GM12878 (cell line): ENCODE results near the gene SPRYD7. TPM values are rescaled to one million over a fixed set of nuclear protein-coding genes. Genes with fewer than 3 reads are reported as not detected.

Experiments
- ATAC-seq: fragments of 200-7000 bp; cut with Tn5 transposase; 3 replicates; pipeline ENCODE4 v1.9.1; 2020; ENCODE audit warnings: mild to moderate bottlenecking, moderate library complexity
- BruUV-seq: library from RNA; stranded (reverse); fragments of 400-500 nt; replicated peaks from 2 replicates; lab custom pipeline; 2021; lab: Mats Ljungman, UMichigan
- CTCF ChIA-PET: fragments of 300-600 bp; sonication (Branson Sonifier 250); formaldehyde crosslinking; extraction: SDS; loops from one replicate; lab custom pipeline; 2021; ENCODE audit warnings: inconsistent platforms; lab: Yijun Ruan, JAX
- POLR2A ChIA-PET: fragments of 350-600 bp; formaldehyde crosslinking; extraction: SDS; loops from one replicate; lab custom pipeline; 2021; ENCODE audit warnings: inconsistent platforms; lab: Charles Lee
- RAD21 ChIA-PET: fragments of 300-600 bp; sonication (Branson Sonifier 250); formaldehyde crosslinking; loops from one replicate; lab custom pipeline; 2023; ENCODE audit warnings: antibody characterized with exemption; ENCODE audit not compliant: unreplicated experiment; lab: Charles Lee
- SMC1A ChIA-PET: fragments of 300-600 bp; sonication (Branson Sonifier 250); formaldehyde crosslinking; loops from one replicate; lab custom pipeline; 2023; ENCODE audit not compliant: unreplicated experiment, uncharacterized antibody; lab: Charles Lee
- DNase-seq: peaks from one replicate; pipeline ENCODE4 v3.0.0-alpha.2; 2011; ENCODE audit warnings: low read depth, low spot score
- FAIRE-seq: peaks from 3 replicates; lab custom pipeline; 2011; peaks lifted over from hg19 to GRCh38; lab: Jason Lieb, UNC
- H2AFZ ChIP-seq: 2 replicates; pipeline ENCODE4 v1.6.0; 2011; ENCODE audit warnings: low read depth, low read length, control low read depth; ENCODE audit not compliant: control insufficient read depth
- H3K27ac ChIP-seq: 2 replicates; pipeline ENCODE4 v1.5.1; 2011; ENCODE audit warnings: control low read depth; ENCODE audit not compliant: control insufficient read depth, insufficient read depth
- H3K27me3 ChIP-seq, 2 experiments: replicated peaks in 1 of 2; 2 replicates each; pipeline versions ENCODE4 v1.6.0 to v1.6.1; 2011; ENCODE audit warnings: low read length in 1 of 2; ENCODE audit not compliant: control insufficient read depth in 2 of 2, insufficient read depth in 2 of 2
- H3K36me3 ChIP-seq, 2 experiments: 2 replicates each; pipeline ENCODE4 v1.5.1; 2011; ENCODE audit warnings: low read length in 1 of 2; ENCODE audit not compliant: control insufficient read depth in 2 of 2, insufficient read depth in 2 of 2
- H3K4me1 ChIP-seq: 2 replicates; pipeline ENCODE4 v1.6.1; 2011; ENCODE audit warnings: mild to moderate bottlenecking, low read length, moderate library complexity, mixed read lengths; ENCODE audit not compliant: control insufficient read depth, insufficient read depth
- H3K4me2 ChIP-seq: 2 replicates; pipeline ENCODE4 v1.6.0; 2011; ENCODE audit warnings: control low read depth; ENCODE audit not compliant: control insufficient read depth, insufficient read depth
- H3K4me3 ChIP-seq: fragments of 200-600 bp; sonication (generic); 2 replicates; pipeline ENCODE4 v1.5.1; 2016
- H3K79me2 ChIP-seq: 2 replicates; pipeline ENCODE4 v1.6.0; 2011; ENCODE audit warnings: low read length; ENCODE audit not compliant: control insufficient read depth, insufficient read depth
- H3K9ac ChIP-seq: 2 replicates; pipeline ENCODE4 v1.8.0; 2011; ENCODE audit warnings: low read length, control low read depth, mixed read lengths; ENCODE audit not compliant: control insufficient read depth, insufficient read depth
- H3K9me3 ChIP-seq: replicated peaks from 3 replicates; pipeline ENCODE4 v1.5.1; 2011; ENCODE audit warnings: mild to moderate bottlenecking, low read length; ENCODE audit not compliant: control insufficient read depth, insufficient read depth
- H4K20me1 ChIP-seq: 2 replicates; pipeline ENCODE4 v1.6.0; 2011; ENCODE audit not compliant: control insufficient read depth, insufficient read depth
- CHD2 ChIP-seq: IDR thresholded peaks from 2 replicates; pipeline ENCODE4 v1.6.1; 2011; ENCODE audit warnings: low read depth, low read length, improper control_type of control experiment, borderline replicate concordance
- ESRRA ChIP-seq: IDR thresholded peaks from 2 replicates; pipeline ENCODE4 v1.6.1; 2012; ENCODE audit warnings: mild to moderate bottlenecking, low read length, improper control_type of control experiment
- EZH2 ChIP-seq: IDR thresholded peaks from 2 replicates; pipeline ENCODE4 v1.6.1; 2012; ENCODE audit warnings: low read depth, mild to moderate bottlenecking, control low read depth, inconsistent platforms, low read length, borderline replicate concordance; ENCODE audit not compliant: control insufficient read depth
- FOS ChIP-seq: IDR thresholded peaks from 3 replicates; pipeline ENCODE4 v1.6.1; 2011; ENCODE audit warnings: borderline replicate concordance; ENCODE audit not compliant: insufficient read length; ENCODE audit errors: extremely low read depth
- GATAD2B ChIP-seq: fragments of 450-650 bp; conservative IDR thresholded peaks from 2 replicates; pipeline ENCODE4 v1.6.1; 2017; ENCODE audit warnings: low read depth, mild to moderate bottlenecking, moderate library complexity
- HDAC2 ChIP-seq: fragments of 200-600 bp; sonication (generic); IDR thresholded peaks from 2 replicates; pipeline ENCODE4 v1.6.1; 2017
- MLLT1 ChIP-seq: fragments of 450-650 bp; IDR thresholded peaks from 2 replicates; pipeline ENCODE4 v1.6.1; 2016; ENCODE audit warnings: mild to moderate bottlenecking
- NBN ChIP-seq: fragments of 450-650 bp; IDR thresholded peaks from 2 replicates; pipeline ENCODE4 v1.6.1; 2016
- NFYA ChIP-seq: IDR thresholded peaks from 2 replicates; pipeline ENCODE4 v1.6.1; 2011; ENCODE audit warnings: low read depth, mild to moderate bottlenecking, low read length, improper control_type of control experiment, borderline replicate concordance
- NKRF ChIP-seq: fragments of 450-650 bp; conservative IDR thresholded peaks from 2 replicates; pipeline ENCODE4 v1.6.1; 2017; ENCODE audit warnings: mild to moderate bottlenecking, moderate library complexity
- PAX8 ChIP-seq: fragments of 450-650 bp; IDR thresholded peaks from 2 replicates; pipeline ENCODE4 v1.6.1; 2017; ENCODE audit warnings: mild to moderate bottlenecking, moderate library complexity
- SIX5 ChIP-seq: IDR thresholded peaks from 2 replicates; pipeline ENCODE4 v1.6.1; 2011; ENCODE audit warnings: mild to moderate bottlenecking, low read depth, low read length, moderate library complexity; ENCODE audit not compliant: severe bottlenecking
- SKIL ChIP-seq: fragments of 450-650 bp; IDR thresholded peaks from 2 replicates; pipeline ENCODE4 v1.6.1; 2017; ENCODE audit warnings: mild to moderate bottlenecking, low read depth, inconsistent platforms; ENCODE audit not compliant: poor library complexity, severe bottlenecking
- SMARCA5 ChIP-seq: fragments of 450-650 bp; IDR thresholded peaks from 2 replicates; pipeline ENCODE4 v1.6.1; 2017; ENCODE audit warnings: mild to moderate bottlenecking
- SMC3 ChIP-seq: IDR thresholded peaks from 2 replicates; pipeline ENCODE4 v1.6.1; 2011; ENCODE audit warnings: low read length, improper control_type of control experiment, borderline replicate concordance
- YBX1 ChIP-seq: fragments of 450-650 bp; IDR thresholded peaks from 2 replicates; pipeline ENCODE4 v1.6.1; 2016; ENCODE audit warnings: antibody characterized with exemption
- ZNF274 ChIP-seq: IDR thresholded peaks from one replicate; pipeline ENCODE4 v1.8.0; 2011; ENCODE audit not compliant: insufficient read length, insufficient read depth
- WGBS: methylation state at CpG from one replicate; pipeline ENCODE4 v1.1.6; 2016; ENCODE audit warnings: low lambda C conversion rate; ENCODE audit not compliant: insufficient replicate concordance, insufficient coverage; ENCODE audit errors: missing lambda C conversion rate; 5-methylcytosine and 5-hydroxymethylcytosine counted together
- in situ Hi-C: fragments of 300-500 bp; cut with MboI; formaldehyde crosslinking; loops from 9 replicates; pipeline ENCODE4 v1.14.3; 2018; ENCODE audit warnings: mixed read lengths
- intact Hi-C: fragments of 100-400 bp; cut with micrococcal nuclease; formaldehyde crosslinking; loops from one replicate; pipeline ENCODE4 v1.14.2; 2022; ENCODE audit not compliant: unreplicated experiment
- polyA plus RNA-seq, 11 experiments: library from polyadenylated mRNA; depleted of rRNA in 4 of 11; unstranded in 6 of 11; stranded (reverse) in 5 of 11; fragments of >200 nt; fragmentation: Nextera tagmentation in 4 of 11; fragmentation: Illumina TruSeq in 1 of 11; extraction: Ambion mirVana in 4 of 11; extraction: Trizol in 1 of 11; gene quantifications; 1 replicate in 1 of 11; 2 replicates in 10 of 11; pipeline versions ENCODE4 v1.2.1 to v1.2.3, GENCODE V29; 2011 to 2016; ENCODE audit warnings: inconsistent platforms in 2 of 11, missing spikeins in 2 of 11, low read depth in 1 of 11
- total RNA-seq, 4 experiments: library from RNA; depleted of rRNA in 3 of 4; stranded (reverse); fragments of >200 nt in 3 of 4; fragmentation: Illumina TruSeq in 1 of 4; extraction: Trizol in 1 of 4; gene quantifications; 2 replicates each; pipeline versions ENCODE4 v1.2.1 to v1.2.3, GENCODE V29; 2013 to 2021

Gene SPRYD7
- total and polyA plus RNA-seq, 10 of the 15 experiments (the other 5 are each of a cell fraction or from before 2014, with no cell fraction given), result 5.3 to 18.7 (median 9.6) TPM

- no peak overlapping the region for H3K27ac ChIP-seq
- ChIA-PET POLR2A (no interaction called here), CTCF (interaction anchor here (1.0 kb wide), 1 partner anchor 9 kb away, joined by 3 read pairs; no protein-coding TSS in a partner anchor), RAD21 (no interaction called here), SMC1A (interaction anchor here (0.6 to 1.2 kb wide), 2 partner anchors 9 to 352 kb away, joined by 3 read pairs; no protein-coding TSS in a partner anchor)
- H3K4me1 ChIP-seq, result no peaks in the 10 kb centered on the region
- no peak overlapping the region for H3K4me2 ChIP-seq
- TF ChIP-seq SMC3, result no peak
- TF ChIP-seq SIX5, result no peak
- no peak for TF ChIP-seq CHD2
- TF ChIP-seq NFYA, result no peak
- TF ChIP-seq ESRRA, result no peak
- TF ChIP-seq YBX1, result no peak
- no peak for TF ChIP-seq MLLT1
- TF ChIP-seq PAX8, result no peak
- TF ChIP-seq NBN, result no peak
- no peak for TF ChIP-seq SKIL
- no peak for TF ChIP-seq GATAD2B
- TF ChIP-seq FOS, result no peak
- no peak for TF ChIP-seq EZH2
- TF ChIP-seq HDAC2, result no peak
- TF ChIP-seq NKRF, result no peak
- TF ChIP-seq ZNF274, result no peak
- TF ChIP-seq SMARCA5, result no peak
- H3K9me3 ChIP-seq, result no peaks in the 10 kb centered on the region
- no peak overlapping the region for H2AFZ ChIP-seq
- no peak overlapping the region for H3K9ac ChIP-seq
- H4K20me1 ChIP-seq, result no peaks in the 10 kb centered on the region
- in situ Hi-C loops, result no loop called here
- ATAC-seq, result no peak
- intact Hi-C loops, result no loop called here
- 100% methylated on average over 1 of the region's 2 CpGs for WGBS
- DNase-seq, result no peak
- H3K79me2 ChIP-seq, result no peaks in the 10 kb centered on the region
- no peak overlapping the region for H3K4me3 ChIP-seq
- no peak for FAIRE-seq
- no peaks in the 10 kb centered on the region for H3K27me3 ChIP-seq
- BruUV-seq, result no TSS peak
- no peaks in the 10 kb centered on the region for H3K36me3 ChIP-seq
Observed at GRCh38 chr13:49985129-49985528, 49.0 kb upstream of the SPRYD7 start.
